ENCODE results near the gene RNASEH2A. TPM values are rescaled to one million over a fixed set of nuclear protein-coding genes. Genes with fewer than 3 reads are reported as not detected.
A peak's percentile ranks its signal among the peaks of the same experiment; 100 is the strongest.

The RNASEH2A gene
- total and polyA plus RNA-seq, 2 of the 4 experiments (the other 2 are of a cell fraction), result 34.9 to 44.6 TPM

DNA sequence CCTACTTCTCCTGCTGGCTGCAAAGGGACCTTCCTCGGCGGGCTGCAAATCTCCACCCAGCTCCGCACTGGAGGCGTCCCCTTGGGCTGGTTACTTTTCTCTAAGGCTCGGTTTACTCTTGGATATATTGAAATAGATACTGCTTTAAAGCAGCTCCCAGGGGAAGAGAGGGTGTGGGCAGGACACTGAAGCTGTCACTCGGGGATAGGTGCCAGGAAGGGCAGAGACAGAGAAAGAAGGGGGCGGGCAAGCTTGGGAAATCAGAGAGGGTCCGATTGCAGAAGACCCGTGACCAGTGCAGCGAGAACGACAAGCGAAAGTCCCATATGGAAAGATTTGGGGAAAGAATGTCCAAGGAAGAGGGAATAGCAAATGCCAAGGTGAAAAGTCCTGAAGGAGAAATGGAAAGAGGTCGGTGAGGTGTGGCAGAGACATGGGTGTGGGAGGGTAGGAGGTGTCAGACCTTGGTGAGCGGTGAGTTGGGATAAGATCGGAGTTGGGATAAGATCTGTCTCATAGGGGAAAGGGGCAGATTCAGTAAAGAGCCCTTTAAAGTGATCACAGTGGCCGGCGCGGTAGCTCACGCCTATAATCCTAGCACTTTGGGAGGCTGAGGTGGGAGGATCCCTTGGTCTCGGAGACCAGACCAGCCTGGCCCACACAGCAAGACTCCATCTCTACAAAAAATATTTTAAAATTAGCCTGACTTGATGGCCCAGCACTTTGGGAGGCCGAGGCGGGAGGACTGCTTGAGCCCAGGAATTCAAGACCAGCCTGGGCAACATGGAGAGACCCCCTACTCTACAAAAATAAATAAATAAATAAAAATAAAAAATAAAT lies 3.9 kb upstream of the RNASEH2A start:
- dilution Hi-C loops (cut with HindIII; ENCODE audit: low sequenced_read_pairs, unreplicated experiment) (no loop called here), in situ Hi-C loops (cut with MboI; ENCODE audit: low sequenced_read_pairs) (loop anchor here (5.0 kb wide), 1 partner anchor 35 kb away; no protein-coding TSS in a partner anchor), intact Hi-C loops (cut with micrococcal nuclease) (no loop called here)
- H2BK120ac ChIP-seq (ENCODE audit: low read depth, low read length), result no peak overlapping the region
- H2AK9ac ChIP-seq (replicated peaks; ENCODE audit: low read depth, low read length, poor library complexity), result peak overlapping the region; percentile 44
- peak overlapping the region; percentile 85 for H3K4me2 ChIP-seq (ENCODE audit: low read depth, low read length)
- no peaks in the 10 kb centered on the region for H3K9me3 ChIP-seq (ENCODE audit: control insufficient read depth, insufficient read depth, low read length)
- TF ChIP-seq RAD21 (IDR thresholded peaks at IDR 0.05; ENCODE audit: low read length) (no peak), CEBPB (IDR thresholded peaks at IDR 0.05; ENCODE audit: low read depth, low read length) (no peak), MAZ (IDR thresholded peaks at IDR 0.05; ENCODE audit: borderline replicate concordance, low read depth, low read length) (no peak), FOS (IDR thresholded peaks at IDR 0.05; ENCODE audit: low read depth, low read length) (no peak), MAFK (IDR thresholded peaks at IDR 0.05; ENCODE audit: low read depth, low read length) (no peak), NFE2L2 (IDR thresholded peaks at IDR 0.05; ENCODE audit: low read depth, low read length) (no peak), POLR2A (IDR thresholded peaks at IDR 0.05; ENCODE audit: low read depth, low read length) (no peak), RFX5 (IDR thresholded peaks at IDR 0.05; ENCODE audit: low read depth, low read length) (no peak)
- TF ChIP-seq, protein P1, sequence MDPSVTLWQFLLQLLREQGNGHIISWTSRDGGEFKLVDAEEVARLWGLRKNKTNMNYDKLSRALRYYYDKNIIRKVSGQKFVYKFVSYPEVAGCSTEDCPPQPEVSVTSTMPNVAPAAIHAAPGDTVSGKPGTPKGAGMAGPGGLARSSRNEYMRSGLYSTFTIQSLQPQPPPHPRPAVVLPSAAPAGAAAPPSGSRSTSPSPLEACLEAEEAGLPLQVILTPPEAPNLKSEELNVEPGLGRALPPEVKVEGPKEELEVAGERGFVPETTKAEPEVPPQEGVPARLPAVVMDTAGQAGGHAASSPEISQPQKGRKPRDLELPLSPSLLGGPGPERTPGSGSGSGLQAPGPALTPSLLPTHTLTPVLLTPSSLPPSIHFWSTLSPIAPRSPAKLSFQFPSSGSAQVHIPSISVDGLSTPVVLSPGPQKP (IDR thresholded peaks at IDR 0.05; ENCODE audit: borderline replicate concordance, low read depth, low read length), result no peak
- H4K91ac ChIP-seq (ENCODE audit: insufficient read depth, low read depth, low read length), result no peak overlapping the region
- peak overlapping the region; percentile 98 for H2AFZ ChIP-seq (replicated peaks; ENCODE audit: low read length, poor library complexity)
- peaks cover 9% of the 10 kb centered on the region for H3K9me1 ChIP-seq (ENCODE audit: insufficient read depth, low read length)
- no peak overlapping the region for H2BK5ac ChIP-seq (ENCODE audit: low read depth, low read length, poor library complexity, severe bottlenecking)
- H4K5ac ChIP-seq (ENCODE audit: low read depth, low read length), result no peak overlapping the region
- BruUV-seq (replicated peaks), result no TSS peak
- no peaks in the 10 kb centered on the region for H4K20me1 ChIP-seq (ENCODE audit: insufficient read depth, low read length)
- ChIA-PET POLR2A (ENCODE audit: unreplicated experiment) (interaction anchor here (0.9 kb wide), 1 partner anchor 11 kb away, joined by 3 read pairs; the partner anchor contains the start of gene JUNB), CTCF (interaction anchor here (0.7 to 1.1 kb wide), 2 partner anchors 33 to 44 kb away, joined by 3 to 5 read pairs; no protein-coding TSS in a partner anchor)
- H2AK5ac ChIP-seq (ENCODE audit: low read depth, low read length), result no peak overlapping the region
- peaks cover 9% of the 10 kb centered on the region for H3K4me1 ChIP-seq (ENCODE audit: control insufficient read depth, insufficient read depth, low read length)
- peaks cover 9% of the 10 kb centered on the region for H3K36me3 ChIP-seq (ENCODE audit: control insufficient read depth, insufficient read depth, low read length)
- H3K56ac ChIP-seq (ENCODE audit: extremely low read depth, insufficient read depth, low read length), result no peak overlapping the region
- peak overlapping the region; percentile 8 for H3K9ac ChIP-seq (ENCODE audit: low read depth, low read length)
- no peak overlapping the region for H3K4ac ChIP-seq (ENCODE audit: low read depth, low read length)
- no peaks in the 10 kb centered on the region for H3K27me3 ChIP-seq (ENCODE audit: control insufficient read depth, insufficient read depth, low read length)
- H3K14ac ChIP-seq (replicated peaks; ENCODE audit: low read depth, low read length), result peak overlapping the region; percentile 4; the same call in 1 of the 2 replicates
- ATAC-seq (ENCODE audit: low read depth) (no peak), DNase-seq (no peak)
- WGBS, 2 experiments (ENCODE audit: extremely low coverage in 2 of 2, insufficient read length in 1 of 2), result 30% methylated on average over 7 of the region's 22 CpGs; no CpG with 5 or more reads in 1 of the 2 experiments
- H2BK15ac ChIP-seq (ENCODE audit: low read depth, low read length), result no peak overlapping the region
- H4K8ac ChIP-seq (ENCODE audit: low read depth in 2 of 2, low read length in 2 of 2), result peak overlapping the region in 1 of 2 experiments; percentile 61; a peak in 1 of 4 replicates
- 0 out of 2 replicates have a peak overlapping the region, but pooled peaks have one; percentile 37 for H3K23ac ChIP-seq (ENCODE audit: low read depth, low read length)
- H3K4me3 ChIP-seq (ENCODE audit: insufficient read depth, low read depth, low read length), result peak overlapping the region; percentile 90
- H2BK20ac ChIP-seq (ENCODE audit: low read depth, low read length), result no peak overlapping the region
- no peak overlapping the region for H3K27ac ChIP-seq (ENCODE audit: insufficient read depth, low read length)
- no peak overlapping the region for H3K18ac ChIP-seq (ENCODE audit: low read depth, low read length)
- peaks cover 12 to 32% of the 10 kb centered on the region in 2 experiments; a peak in 3 of 4 replicates for H3K79me1 ChIP-seq (ENCODE audit: low read depth in 1 of 2, low read length in 2 of 2)
